Neural cell (in vitro differentiated cells): Measurements from ENCODE around the gene CCND1.

Experiments
- CTCF ChIP-seq: fragments of 450-650 bp; IDR thresholded peaks from 2 replicates; pipeline ENCODE4 v1.5.1; 2014; ENCODE audit warnings: antibody characterized with exemption, mild to moderate bottlenecking, moderate library complexity; ENCODE audit not compliant: poor library complexity, severe bottlenecking
- MXI1 ChIP-seq: fragments of 450-650 bp; conservative IDR thresholded peaks from 2 replicates; pipeline ENCODE4 v1.6.1; 2014; ENCODE audit warnings: antibody characterized with exemption, mild to moderate bottlenecking; ENCODE audit not compliant: poor library complexity, severe bottlenecking

GRCh38 chr11:69664901-69665300 lies 23.9 kb downstream of the CCND1 start:
- TF ChIP-seq CTCF (no peak), MXI1 (no peak)
